ENCODE measurements around the gene RHBDD3. TPM values are rescaled to one million over a fixed set of nuclear protein-coding genes. Genes with fewer than 3 reads are reported as not detected.

The RHBDD3 gene
- total and polyA plus RNA-seq, 2 of the 4 experiments (the other 2 are of a cell fraction): 5.7 to 21.5 TPM

DNA sequence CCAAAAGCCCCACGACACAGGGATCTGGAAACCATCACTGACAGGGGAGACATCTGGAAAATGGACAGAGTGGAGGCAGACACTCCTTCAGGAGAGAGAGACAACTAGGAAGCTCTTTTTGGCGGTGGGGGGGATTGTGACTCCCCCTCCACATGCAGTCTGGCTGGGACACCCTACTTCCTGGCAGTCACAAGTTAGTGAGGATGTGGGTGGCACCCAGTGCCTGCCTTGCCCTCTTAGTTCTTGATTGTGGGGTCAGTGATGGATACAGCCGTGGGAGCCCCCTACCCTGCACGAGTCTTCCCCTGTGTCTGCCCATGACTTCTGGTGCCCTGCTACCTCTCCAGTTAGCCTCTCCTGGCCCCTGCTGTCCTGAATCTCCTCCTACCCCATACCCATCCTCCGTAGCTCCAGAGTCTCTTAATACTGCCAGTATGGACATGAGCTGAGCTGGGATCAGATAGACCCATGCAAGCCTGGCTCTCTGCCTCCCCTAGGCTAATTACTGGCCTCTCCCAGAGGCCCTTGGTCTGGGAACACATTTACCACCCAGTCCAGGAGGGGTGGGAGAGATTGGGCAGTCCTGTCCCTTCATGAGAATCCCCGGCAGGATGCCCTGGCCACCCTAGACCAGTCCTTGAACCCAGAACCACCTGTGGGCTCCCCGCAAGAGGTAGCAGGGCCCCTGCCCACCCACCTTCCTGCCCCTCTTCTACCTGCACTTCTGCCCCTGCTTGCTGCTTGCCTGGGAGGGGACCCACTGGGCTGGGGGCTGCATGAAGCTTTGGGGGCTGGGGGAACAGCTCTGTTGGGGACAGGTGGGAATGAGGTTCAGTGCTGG lies 22.8 kb downstream of the RHBDD3 start:
- H3K4ac ChIP-seq (ENCODE audit: low read depth, low read length): no peak overlapping the region
- intact Hi-C loops (cut with micrococcal nuclease) (loop anchor here (1.0 to 2.0 kb wide), 6 partner anchors 42 to 644 kb away; no protein-coding TSS in a partner anchor), in situ Hi-C loops (cut with MboI; ENCODE audit: low sequenced_read_pairs) (loop anchor here (5.0 to 25.0 kb wide), 3 partner anchors 200 to 633 kb away; no protein-coding TSS in a partner anchor), dilution Hi-C loops (cut with HindIII; ENCODE audit: low sequenced_read_pairs, unreplicated experiment) (no loop called here)
- H3K14ac ChIP-seq (replicated peaks; ENCODE audit: low read depth, low read length): no peak overlapping the region
- H3K9me3 ChIP-seq (ENCODE audit: control insufficient read depth, insufficient read depth, low read length): peaks cover 3% of the 10 kb centered on the region; the same call in 1 of the 2 replicates
- no peak overlapping the region for H3K9ac ChIP-seq (ENCODE audit: low read depth, low read length)
- H4K20me1 ChIP-seq (ENCODE audit: insufficient read depth, low read length): no peaks in the 10 kb centered on the region
- H2AFZ ChIP-seq (replicated peaks; ENCODE audit: low read length, poor library complexity): peak overlapping the region; percentile 64
- no peak overlapping the region for H2AK5ac ChIP-seq (ENCODE audit: low read depth, low read length)
- H2BK15ac ChIP-seq (ENCODE audit: low read depth, low read length): no peak overlapping the region
- no peak overlapping the region for H3K18ac ChIP-seq (ENCODE audit: low read depth, low read length)
- BruUV-seq (replicated peaks): no TSS peak
- no peak overlapping the region for H4K5ac ChIP-seq (ENCODE audit: low read depth, low read length)
- 80% methylated on average over 1 of the region's 7 CpGs; no CpG with 5 or more reads in 1 of the 2 experiments for WGBS, 2 experiments (ENCODE audit: extremely low coverage in 2 of 2, insufficient read length in 1 of 2)
- H3K4me2 ChIP-seq (ENCODE audit: low read depth, low read length): no peak overlapping the region
- ATAC-seq (ENCODE audit: low read depth): peak; percentile 8; the same call in 1 of the 2 replicates
- no peak overlapping the region for H2BK5ac ChIP-seq (ENCODE audit: low read depth, low read length, poor library complexity, severe bottlenecking)
- H3K9me1 ChIP-seq (ENCODE audit: insufficient read depth, low read length): no peaks in the 10 kb centered on the region
- no peak overlapping the region for H4K91ac ChIP-seq (ENCODE audit: insufficient read depth, low read depth, low read length)
- CTCF ChIA-PET: interaction anchor here (0.9 to 1.7 kb wide), 3 partner anchors 14 to 91 kb away, joined by 5 to 6 read pairs (median 6); no protein-coding TSS in a partner anchor
- DNase-seq: no peak
- H3K36me3 ChIP-seq (ENCODE audit: control insufficient read depth, insufficient read depth, low read length): no peaks in the 10 kb centered on the region
- H3K56ac ChIP-seq (ENCODE audit: extremely low read depth, insufficient read depth, low read length): no peak overlapping the region
- no peak overlapping the region for H3K4me3 ChIP-seq (ENCODE audit: insufficient read depth, low read depth, low read length)
- no peak overlapping the region for H2BK120ac ChIP-seq (ENCODE audit: low read depth, low read length)
- H3K23ac ChIP-seq (ENCODE audit: low read depth, low read length): no peak overlapping the region
- H3K27ac ChIP-seq (ENCODE audit: insufficient read depth, low read length): no peak overlapping the region
- no peak overlapping the region for H2AK9ac ChIP-seq (replicated peaks; ENCODE audit: low read depth, low read length, poor library complexity)
- H3K79me1 ChIP-seq (ENCODE audit: low read depth in 1 of 2, low read length in 2 of 2): no peaks in the 10 kb centered on the region
- POLR2A ChIA-PET (ENCODE audit: unreplicated experiment): no interaction called here
- no peak overlapping the region for H4K8ac ChIP-seq (ENCODE audit: low read depth in 2 of 2, low read length in 2 of 2)
- peaks cover 4% of the 10 kb centered on the region for H3K27me3 ChIP-seq (ENCODE audit: control insufficient read depth, insufficient read depth, low read length)
- H3K4me1 ChIP-seq (ENCODE audit: control insufficient read depth, insufficient read depth, low read length): no peaks in the 10 kb centered on the region
- H2BK20ac ChIP-seq (ENCODE audit: low read depth, low read length): no peak overlapping the region
- TF ChIP-seq RAD21 (IDR thresholded peaks at IDR 0.05; ENCODE audit: low read length) (no peak), NFE2L2 (IDR thresholded peaks at IDR 0.05; ENCODE audit: low read depth, low read length) (no peak), MXI1 (IDR thresholded peaks at IDR 0.05; ENCODE audit: borderline replicate concordance, low read depth, low read length) (no peak), FOS (IDR thresholded peaks at IDR 0.05; ENCODE audit: low read depth, low read length) (no peak), RFX5 (IDR thresholded peaks at IDR 0.05; ENCODE audit: low read depth, low read length) (no peak), MAFK (IDR thresholded peaks at IDR 0.05; ENCODE audit: low read depth, low read length) (no peak), RCOR1 (IDR thresholded peaks at IDR 0.05; ENCODE audit: insufficient replicate concordance, low read length) (no peak), SMC3 (IDR thresholded peaks at IDR 0.05; ENCODE audit: low read depth, low read length) (no peak), BHLHE40 (IDR thresholded peaks at IDR 0.05; ENCODE audit: low read depth, low read length) (no peak), CHD1 (IDR thresholded peaks at IDR 0.05; ENCODE audit: low read depth, low read length) (no peak), POLR2A (IDR thresholded peaks at IDR 0.05; ENCODE audit: low read depth, low read length) (no peak), CEBPB (IDR thresholded peaks at IDR 0.05; ENCODE audit: low read depth, low read length) (no peak), ELK1 (IDR thresholded peaks at IDR 0.05; ENCODE audit: borderline replicate concordance, low read depth, low read length) (no peak)
- TF ChIP-seq, protein P1, sequence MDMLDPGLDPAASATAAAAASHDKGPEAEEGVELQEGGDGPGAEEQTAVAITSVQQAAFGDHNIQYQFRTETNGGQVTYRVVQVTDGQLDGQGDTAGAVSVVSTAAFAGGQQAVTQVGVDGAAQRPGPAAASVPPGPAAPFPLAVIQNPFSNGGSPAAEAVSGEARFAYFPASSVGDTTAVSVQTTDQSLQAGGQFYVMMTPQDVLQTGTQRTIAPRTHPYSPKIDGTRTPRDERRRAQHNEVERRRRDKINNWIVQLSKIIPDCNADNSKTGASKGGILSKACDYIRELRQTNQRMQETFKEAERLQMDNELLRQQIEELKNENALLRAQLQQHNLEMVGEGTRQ (IDR thresholded peaks at IDR 0.05; ENCODE audit: low read depth, low read length): no peak
- TF ChIP-seq, protein P2, sequence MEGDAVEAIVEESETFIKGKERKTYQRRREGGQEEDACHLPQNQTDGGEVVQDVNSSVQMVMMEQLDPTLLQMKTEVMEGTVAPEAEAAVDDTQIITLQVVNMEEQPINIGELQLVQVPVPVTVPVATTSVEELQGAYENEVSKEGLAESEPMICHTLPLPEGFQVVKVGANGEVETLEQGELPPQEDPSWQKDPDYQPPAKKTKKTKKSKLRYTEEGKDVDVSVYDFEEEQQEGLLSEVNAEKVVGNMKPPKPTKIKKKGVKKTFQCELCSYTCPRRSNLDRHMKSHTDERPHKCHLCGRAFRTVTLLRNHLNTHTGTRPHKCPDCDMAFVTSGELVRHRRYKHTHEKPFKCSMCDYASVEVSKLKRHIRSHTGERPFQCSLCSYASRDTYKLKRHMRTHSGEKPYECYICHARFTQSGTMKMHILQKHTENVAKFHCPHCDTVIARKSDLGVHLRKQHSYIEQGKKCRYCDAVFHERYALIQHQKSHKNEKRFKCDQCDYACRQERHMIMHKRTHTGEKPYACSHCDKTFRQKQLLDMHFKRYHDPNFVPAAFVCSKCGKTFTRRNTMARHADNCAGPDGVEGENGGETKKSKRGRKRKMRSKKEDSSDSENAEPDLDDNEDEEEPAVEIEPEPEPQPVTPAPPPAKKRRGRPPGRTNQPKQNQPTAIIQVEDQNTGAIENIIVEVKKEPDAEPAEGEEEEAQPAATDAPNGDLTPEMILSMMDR (conservative IDR thresholded peaks at IDR 0.05; ENCODE audit: low read depth, low read length): no peak

Measured in IMR-90 (cell line).